HCT116 (cell line): ENCODE measurements around the gene SERP1. TPM values are rescaled to one million over a fixed set of nuclear protein-coding genes. Genes with fewer than 3 reads are reported as not detected.

ENCODE experiments used
- ATAC-seq: fragments of 200-7000 bp; cut with Tn5 transposase; 2 replicates; pipeline ENCODE4 v1.9.1; 2020; ENCODE audit warnings: mild to moderate bottlenecking, moderate library complexity
- BruUV-seq: library from RNA; stranded (reverse); fragments of 400-500 nt; replicated peaks from 2 replicates; lab custom pipeline; 2021; lab: Mats Ljungman, UMichigan
- CTCF ChIA-PET: fragments of 300-600 bp; sonication (Branson Sonifier 250); formaldehyde crosslinking; loops from one replicate; lab custom pipeline; 2021; ENCODE audit warnings: antibody characterized with exemption; lab: Charles Lee
- POLR2A ChIA-PET: fragments of 300-600, 350-600 bp; sonication (Branson Sonifier 250); formaldehyde crosslinking; loops from one replicate; lab custom pipeline; 2021; ENCODE audit warnings: antibody characterized with exemption; lab: Charles Lee
- RAD21 ChIA-PET, 2 experiments: fragments of 300-600 bp; sonication (Branson Sonifier 250); formaldehyde crosslinking; loops; one replicate each; lab custom pipeline; 2023; ENCODE audit warnings: low total read pairs in 2 of 2; ENCODE audit not compliant: uncharacterized antibody in 2 of 2, unreplicated experiment in 2 of 2, low non-redundant PET in 1 of 2; lab: Charles Lee
- DNase-seq: peaks from one replicate; pipeline ENCODE4 v3.0.0-alpha.2; 2010; ENCODE audit warnings: low read depth, low spot score
- H2AFZ ChIP-seq: fragments of 200-600 bp; shearing (Covaris generic), sonication (generic); 2 replicates; pipeline ENCODE4 v1.6.1; 2017; ENCODE audit warnings: low read depth, mixed run types, mixed read lengths, antibody characterized with exemption, low read length; ENCODE audit not compliant: poor library complexity, severe bottlenecking
- H3K27ac ChIP-seq: 2 replicates; pipeline ENCODE4 v1.5.1; 2012; ENCODE audit warnings: low read depth, low read length
- H3K27me3 ChIP-seq: fragments of 200-600 bp; sonication (generic); 2 replicates; pipeline ENCODE4 v1.6.1; 2016; ENCODE audit warnings: mixed run types, low read length, mixed read lengths; ENCODE audit not compliant: insufficient read depth
- H3K36me3 ChIP-seq, 2 experiments: fragments of 200-500 bp in 1 of 2; fragments of 200-600 bp in 1 of 2; sonication (Bioruptor generic) in 1 of 2; sonication (generic) in 1 of 2; 2 replicates each; pipeline versions ENCODE4 v1.5.1 to v1.6.1; 2014 to 2016; ENCODE audit warnings: low read length in 2 of 2, inconsistent platforms in 1 of 2, mixed read lengths in 1 of 2, mixed run types in 1 of 2; ENCODE audit not compliant: insufficient read depth in 2 of 2, control insufficient read depth in 1 of 2
- H3K4me1 ChIP-seq, 2 experiments: fragments of 200-600 bp in 1 of 2; sonication (generic) in 1 of 2; 2 replicates each; pipeline versions ENCODE4 v1.5.1 to v1.6.1; 2012 to 2017; ENCODE audit warnings: low read length in 2 of 2, inconsistent platforms in 1 of 2, mild to moderate bottlenecking in 1 of 2, mixed read lengths in 1 of 2, mixed run types in 1 of 2, moderate library complexity in 1 of 2; ENCODE audit not compliant: insufficient read depth in 2 of 2, control insufficient read depth in 1 of 2
- H3K4me2 ChIP-seq: fragments of 200-600 bp; sonication (generic); 2 replicates; pipeline ENCODE4 v1.6.1; 2017; ENCODE audit warnings: mixed run types, low read length, mixed read lengths
- H3K4me3 ChIP-seq, 2 experiments: fragments of 200-600 bp in 1 of 2; sonication (generic) in 1 of 2; replicated peaks in 1 of 2; 2 replicates each; pipeline ENCODE4 v1.5.1; 2011 to 2016; ENCODE audit warnings: low read length in 2 of 2, control low read depth in 1 of 2, low read depth in 1 of 2, mild to moderate bottlenecking in 1 of 2, mixed read lengths in 1 of 2, mixed run types in 1 of 2
- H3K79me2 ChIP-seq: fragments of 200-600 bp; sonication (generic); 2 replicates; pipeline ENCODE4 v1.6.1; 2017; ENCODE audit warnings: mild to moderate bottlenecking, mixed run types, low read length, moderate library complexity, mixed read lengths; ENCODE audit not compliant: insufficient read depth
- H3K9ac ChIP-seq: fragments of 200-600 bp; sonication (generic); 2 replicates; pipeline ENCODE4 v1.6.1; 2016; ENCODE audit warnings: low read length, mixed read lengths
- H3K9me2 ChIP-seq: fragments of 200-600 bp; sonication (generic), shearing (Covaris generic); 2 replicates; pipeline ENCODE4 v1.6.1; 2017; ENCODE audit warnings: mixed run types, mild to moderate bottlenecking, moderate library complexity; ENCODE audit not compliant: insufficient read depth
- H3K9me3 ChIP-seq, 2 experiments: fragments of 200-500 bp in 1 of 2; fragments of 200-600 bp in 1 of 2; sonication (Bioruptor generic) in 1 of 2; sonication (generic) in 1 of 2; 2 replicates each; pipeline ENCODE4 v1.6.1; 2014 to 2017; ENCODE audit warnings: low read length in 2 of 2, mixed read lengths in 2 of 2, inconsistent platforms in 1 of 2, low read depth in 1 of 2, mild to moderate bottlenecking in 1 of 2, mixed run types in 1 of 2, moderate library complexity in 1 of 2; ENCODE audit not compliant: control insufficient read depth in 1 of 2, insufficient read depth in 1 of 2
- H4K20me1 ChIP-seq: fragments of 200-600 bp; sonication (generic), shearing (Covaris generic); 2 replicates; pipeline ENCODE4 v1.6.1; 2017; ENCODE audit warnings: mixed run types, mild to moderate bottlenecking, moderate library complexity; ENCODE audit not compliant: insufficient read depth
- CBX3 ChIP-seq: IDR thresholded peaks from 2 replicates; pipeline ENCODE4 v1.6.1; 2012; ENCODE audit warnings: low read depth
- CEBPB ChIP-seq: IDR thresholded peaks from 2 replicates; pipeline ENCODE4 v1.6.1; 2012; ENCODE audit warnings: low read depth
- ELF1 ChIP-seq: IDR thresholded peaks from 2 replicates; pipeline ENCODE4 v1.6.1; 2012; ENCODE audit warnings: low read depth, borderline replicate concordance
- EZH2 ChIP-seq: fragments of 200-600 bp; sonication (generic); IDR thresholded peaks from 2 replicates; pipeline ENCODE4 v1.6.1; 2017; ENCODE audit warnings: antibody characterized with exemption, mixed run types
- EZH2phosphoT487 ChIP-seq: fragments of 200-600 bp; IDR thresholded peaks from 2 replicates; pipeline ENCODE4 v1.6.1; 2018; ENCODE audit warnings: antibody characterized with exemption, borderline replicate concordance
- FOSL1 ChIP-seq: IDR thresholded peaks from 2 replicates; pipeline ENCODE4 v1.6.1; 2012; ENCODE audit warnings: low read depth
- JUND ChIP-seq: IDR thresholded peaks from 2 replicates; pipeline ENCODE4 v1.6.1; 2012
- POLR2A ChIP-seq: IDR thresholded peaks from 2 replicates; pipeline ENCODE4 v1.7.0; 2011; ENCODE audit warnings: borderline replicate concordance; ENCODE audit not compliant: insufficient read depth, insufficient read length; ENCODE audit errors: extremely low read depth
- RAD21 ChIP-seq: IDR thresholded peaks from 2 replicates; pipeline ENCODE4 v1.6.1; 2012; ENCODE audit warnings: low read depth, mild to moderate bottlenecking
- SIN3A ChIP-seq: IDR thresholded peaks from 2 replicates; pipeline ENCODE4 v1.6.1; 2012; ENCODE audit warnings: low read depth
- SP1 ChIP-seq: IDR thresholded peaks from 2 replicates; pipeline ENCODE4 v1.6.1; 2012; ENCODE audit warnings: low read depth
- SRF ChIP-seq: IDR thresholded peaks from 2 replicates; pipeline ENCODE4 v1.6.1; 2012; ENCODE audit warnings: low read depth
- TCF7L2 ChIP-seq: IDR thresholded peaks from 2 replicates; pipeline ENCODE4 v1.7.0; 2011; ENCODE audit warnings: borderline replicate concordance, inconsistent platforms; ENCODE audit not compliant: insufficient read depth, insufficient read length; ENCODE audit errors: extremely low read depth
- ZFX ChIP-seq: fragments of 450-650 bp; IDR thresholded peaks from 2 replicates; pipeline ENCODE4 v1.6.1; 2017
- ZNF274 ChIP-seq: fragments of 200-500 bp; sonication (Bioruptor generic); IDR thresholded peaks from 2 replicates; pipeline ENCODE4 v1.6.1; 2014; ENCODE audit warnings: mild to moderate bottlenecking, low read depth, low read length, inconsistent platforms
- intact Hi-C: fragments of 100-400 bp; cut with micrococcal nuclease; formaldehyde crosslinking; loops from 2 replicates; pipeline ENCODE4 v1.10.0; 2022
- total RNA-seq: library from RNA; stranded (reverse); gene quantifications from one replicate; pipeline ENCODE4 v1.2.1, GENCODE V29; 2021; ENCODE audit not compliant: unreplicated experiment
- TF ChIP-seq, protein P1 (sequence below): IDR thresholded peaks from 2 replicates; pipeline ENCODE4 v1.6.1; 2011; ENCODE audit warnings: mild to moderate bottlenecking, low read length, moderate library complexity; ENCODE audit not compliant: insufficient replicate concordance; ENCODE audit errors: extremely low read depth
- TF ChIP-seq, protein P2 (sequence below): IDR thresholded peaks from 2 replicates; pipeline ENCODE4 v1.6.1; 2012
- TF ChIP-seq, protein P3 (sequence below): IDR thresholded peaks from 2 replicates; pipeline ENCODE4 v1.6.1; 2012; ENCODE audit warnings: low read depth
- TF ChIP-seq, protein P4 (sequence below): IDR thresholded peaks from 2 replicates; pipeline ENCODE4 v1.6.1; 2012

SERP1 gene
- total RNA-seq, 1 experiment from 2014 or later, result 69.1 TPM

DNA sequence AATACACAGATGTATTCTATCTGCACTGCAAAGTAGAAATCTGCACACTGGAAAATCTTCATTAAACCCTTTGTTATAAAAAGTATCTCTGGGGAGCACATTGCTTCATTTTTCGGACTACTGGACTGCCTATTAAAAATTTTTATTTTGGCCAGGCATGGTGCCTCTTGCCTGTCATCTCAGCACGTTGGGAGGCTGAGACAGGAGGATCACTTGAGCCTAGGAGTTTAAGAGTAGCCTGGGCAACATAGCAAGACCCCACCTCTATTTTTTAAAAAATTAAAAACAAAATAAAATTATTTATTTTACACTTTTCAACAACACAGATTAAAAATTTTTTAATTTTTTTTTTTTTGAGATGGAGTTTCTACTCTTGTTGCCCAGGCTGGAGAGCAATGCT is 6.0 kb downstream of the SERP1 start (continued):
- no peak for TF ChIP-seq EZH2phosphoT487
- no peak for TF ChIP-seq ZFX
- TF ChIP-seq, protein P1, sequence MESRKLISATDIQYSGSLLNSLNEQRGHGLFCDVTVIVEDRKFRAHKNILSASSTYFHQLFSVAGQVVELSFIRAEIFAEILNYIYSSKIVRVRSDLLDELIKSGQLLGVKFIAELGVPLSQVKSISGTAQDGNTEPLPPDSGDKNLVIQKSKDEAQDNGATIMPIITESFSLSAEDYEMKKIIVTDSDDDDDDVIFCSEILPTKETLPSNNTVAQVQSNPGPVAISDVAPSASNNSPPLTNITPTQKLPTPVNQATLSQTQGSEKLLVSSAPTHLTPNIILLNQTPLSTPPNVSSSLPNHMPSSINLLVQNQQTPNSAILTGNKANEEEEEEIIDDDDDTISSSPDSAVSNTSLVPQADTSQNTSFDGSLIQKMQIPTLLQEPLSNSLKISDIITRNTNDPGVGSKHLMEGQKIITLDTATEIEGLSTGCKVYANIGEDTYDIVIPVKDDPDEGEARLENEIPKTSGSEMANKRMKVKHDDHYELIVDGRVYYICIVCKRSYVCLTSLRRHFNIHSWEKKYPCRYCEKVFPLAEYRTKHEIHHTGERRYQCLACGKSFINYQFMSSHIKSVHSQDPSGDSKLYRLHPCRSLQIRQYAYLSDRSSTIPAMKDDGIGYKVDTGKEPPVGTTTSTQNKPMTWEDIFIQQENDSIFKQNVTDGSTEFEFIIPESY, result no peak
- no peak for TF ChIP-seq EZH2
- no peak for TF ChIP-seq JUND

DNA sequence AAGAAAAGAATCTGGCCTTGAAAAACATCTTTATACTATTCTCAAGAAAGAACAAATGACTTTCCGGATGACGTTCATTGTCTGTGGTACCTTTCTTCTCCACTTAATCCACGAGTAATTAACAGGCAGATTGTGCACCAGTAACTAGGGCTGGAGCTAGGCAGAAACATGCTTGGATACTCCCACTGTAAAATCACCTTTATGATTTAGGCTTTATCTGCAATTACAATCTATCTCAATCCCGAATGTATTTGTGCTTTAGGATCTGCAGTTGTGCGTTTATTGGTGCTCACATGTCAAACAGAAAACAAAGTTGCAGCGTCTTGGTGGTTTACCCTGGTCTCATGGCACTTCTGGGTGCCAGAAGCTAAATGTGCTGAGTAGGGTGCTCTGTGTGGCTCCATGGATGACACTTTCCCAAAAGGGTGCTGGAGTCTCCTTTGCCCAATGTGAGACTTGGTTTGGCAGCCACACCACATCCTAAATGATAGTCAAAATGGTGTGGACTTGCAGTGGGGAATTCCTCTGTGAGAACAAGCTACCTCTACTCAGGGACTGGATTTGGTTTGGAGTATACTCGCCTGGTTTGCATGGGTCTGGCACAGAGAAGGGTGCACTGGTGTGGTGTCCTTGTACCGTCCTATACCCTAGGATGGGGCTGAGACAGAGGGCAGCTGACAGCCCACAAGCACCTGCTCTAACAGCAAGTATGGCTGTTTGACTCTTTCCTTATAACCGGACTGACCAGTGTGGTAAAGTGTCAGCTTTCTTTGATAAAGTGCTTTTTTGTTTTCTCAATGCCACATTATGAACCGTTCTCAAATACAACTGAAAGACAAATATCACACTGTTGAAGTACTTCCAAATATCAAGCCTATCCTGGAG is 7.7 kb downstream of the SERP1 start:
- H3K4me1 ChIP-seq, result no peaks in the 10 kb centered on the region
- RAD21 ChIA-PET, result no interaction called here
- intact Hi-C loops, result no loop called here
- no peaks in the 10 kb centered on the region for H3K9me2 ChIP-seq
- H3K9ac ChIP-seq, result no peak overlapping the region
- H3K36me3 ChIP-seq, result peaks cover 7 to 13% of the 10 kb centered on the region in 2 experiments; a peak in 2 of 4 replicates
- DNase-seq (no peak), ATAC-seq (no peak; the same call in 1 of the 2 replicates)
- no peaks in the 10 kb centered on the region for H3K27me3 ChIP-seq
- H2AFZ ChIP-seq, result no peak overlapping the region
- no peak overlapping the region for H3K4me3 ChIP-seq
- no peaks in the 10 kb centered on the region for H4K20me1 ChIP-seq
- no TSS peak for BruUV-seq
- no peak overlapping the region for H3K4me2 ChIP-seq
- no peaks in the 10 kb centered on the region for H3K9me3 ChIP-seq
- POLR2A ChIA-PET, result interaction anchor here (0.9 kb wide), 1 partner anchor 7 kb away, joined by 3 read pairs; the partner anchor contains the start of genes EIF2A and SERP1
- CTCF ChIA-PET, result no interaction called here
- peaks cover 21% of the 10 kb centered on the region for H3K79me2 ChIP-seq
- no peak overlapping the region for H3K27ac ChIP-seq
- TF ChIP-seq SRF (no peak), SP1 (no peak), ZNF274 (no peak), TCF7L2 (no peak), RAD21 (no peak), EZH2 (no peak), EZH2phosphoT487 (no peak), ELF1 (no peak), FOSL1 (no peak), CEBPB (no peak), SIN3A (no peak), POLR2A (no peak), CBX3 (no peak), JUND (no peak)
- TF ChIP-seq, protein P2, sequence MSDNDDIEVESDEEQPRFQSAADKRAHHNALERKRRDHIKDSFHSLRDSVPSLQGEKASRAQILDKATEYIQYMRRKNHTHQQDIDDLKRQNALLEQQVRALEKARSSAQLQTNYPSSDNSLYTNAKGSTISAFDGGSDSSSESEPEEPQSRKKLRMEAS, result no peak
- TF ChIP-seq, protein P3, sequence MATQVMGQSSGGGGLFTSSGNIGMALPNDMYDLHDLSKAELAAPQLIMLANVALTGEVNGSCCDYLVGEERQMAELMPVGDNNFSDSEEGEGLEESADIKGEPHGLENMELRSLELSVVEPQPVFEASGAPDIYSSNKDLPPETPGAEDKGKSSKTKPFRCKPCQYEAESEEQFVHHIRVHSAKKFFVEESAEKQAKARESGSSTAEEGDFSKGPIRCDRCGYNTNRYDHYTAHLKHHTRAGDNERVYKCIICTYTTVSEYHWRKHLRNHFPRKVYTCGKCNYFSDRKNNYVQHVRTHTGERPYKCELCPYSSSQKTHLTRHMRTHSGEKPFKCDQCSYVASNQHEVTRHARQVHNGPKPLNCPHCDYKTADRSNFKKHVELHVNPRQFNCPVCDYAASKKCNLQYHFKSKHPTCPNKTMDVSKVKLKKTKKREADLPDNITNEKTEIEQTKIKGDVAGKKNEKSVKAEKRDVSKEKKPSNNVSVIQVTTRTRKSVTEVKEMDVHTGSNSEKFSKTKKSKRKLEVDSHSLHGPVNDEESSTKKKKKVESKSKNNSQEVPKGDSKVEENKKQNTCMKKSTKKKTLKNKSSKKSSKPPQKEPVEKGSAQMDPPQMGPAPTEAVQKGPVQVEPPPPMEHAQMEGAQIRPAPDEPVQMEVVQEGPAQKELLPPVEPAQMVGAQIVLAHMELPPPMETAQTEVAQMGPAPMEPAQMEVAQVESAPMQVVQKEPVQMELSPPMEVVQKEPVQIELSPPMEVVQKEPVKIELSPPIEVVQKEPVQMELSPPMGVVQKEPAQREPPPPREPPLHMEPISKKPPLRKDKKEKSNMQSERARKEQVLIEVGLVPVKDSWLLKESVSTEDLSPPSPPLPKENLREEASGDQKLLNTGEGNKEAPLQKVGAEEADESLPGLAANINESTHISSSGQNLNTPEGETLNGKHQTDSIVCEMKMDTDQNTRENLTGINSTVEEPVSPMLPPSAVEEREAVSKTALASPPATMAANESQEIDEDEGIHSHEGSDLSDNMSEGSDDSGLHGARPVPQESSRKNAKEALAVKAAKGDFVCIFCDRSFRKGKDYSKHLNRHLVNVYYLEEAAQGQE, result no peak
- TF ChIP-seq, protein P4, sequence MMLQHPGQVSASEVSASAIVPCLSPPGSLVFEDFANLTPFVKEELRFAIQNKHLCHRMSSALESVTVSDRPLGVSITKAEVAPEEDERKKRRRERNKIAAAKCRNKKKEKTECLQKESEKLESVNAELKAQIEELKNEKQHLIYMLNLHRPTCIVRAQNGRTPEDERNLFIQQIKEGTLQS, result no peak
